Lung (tissue), 12 donors: Measurements from ENCODE around the gene ROMO1. TPM values are rescaled to one million over a fixed set of nuclear protein-coding genes. Genes with fewer than 3 reads are reported as not detected.

ENCODE experiments used
- ATAC-seq: fragments of 200-7000 bp; cut with Tn5 transposase; one replicate; pipeline ENCODE4 v1.9.1; 2020; ENCODE audit warnings: moderate number of reproducible peaks; ENCODE audit not compliant: insufficient read depth, low FRiP score
- DNase-seq, 3 donors: peaks; one replicate each; pipeline ENCODE4 v3.0.0-alpha.2; 2013 to 2017
- H3K27ac ChIP-seq, 2 donors: one replicate each; pipeline ENCODE4 v1.5.1; 2013; ENCODE audit warnings: mild to moderate bottlenecking in 2 of 2, moderate library complexity in 2 of 2, control low read depth in 1 of 2, inconsistent platforms in 1 of 2, low read depth in 1 of 2, low read length in 1 of 2
- H3K27me3 ChIP-seq, 3 donors: one replicate each; pipeline ENCODE4 v1.5.1; 2013; ENCODE audit warnings: low read length in 2 of 3; ENCODE audit not compliant: control insufficient read depth in 3 of 3, insufficient read depth in 3 of 3
- H3K36me3 ChIP-seq, 4 donors: one replicate each; pipeline ENCODE4 v1.5.1; 2013; ENCODE audit warnings: low read length in 4 of 4, mild to moderate bottlenecking in 1 of 4, moderate library complexity in 1 of 4; ENCODE audit not compliant: control insufficient read depth in 4 of 4, insufficient read depth in 4 of 4
- H3K4me1 ChIP-seq, 5 donors: one replicate each; pipeline ENCODE4 v1.5.1; 2013; ENCODE audit warnings: low read length in 5 of 5, mild to moderate bottlenecking in 2 of 5, moderate library complexity in 1 of 5; ENCODE audit not compliant: control insufficient read depth in 5 of 5, insufficient read depth in 5 of 5
- H3K4me3 ChIP-seq: one replicate; pipeline ENCODE4 v1.5.1; 2013; ENCODE audit warnings: mild to moderate bottlenecking, control low read depth, moderate library complexity
- H3K9ac ChIP-seq, 2 donors: one replicate each; pipeline ENCODE4 v1.5.1; 2013; ENCODE audit warnings: low read length in 2 of 2, control low read depth in 1 of 2; ENCODE audit not compliant: insufficient read depth in 1 of 2
- H3K9me3 ChIP-seq, 4 donors: one replicate each; pipeline ENCODE4 v1.5.1; 2013; ENCODE audit warnings: low read length in 3 of 4, mild to moderate bottlenecking in 1 of 4, moderate library complexity in 1 of 4; ENCODE audit not compliant: control insufficient read depth in 4 of 4, insufficient read depth in 3 of 4
- CTCF ChIP-seq: IDR thresholded peaks from 2 replicates; pipeline ENCODE4 v1.5.1; 2012; ENCODE audit warnings: mild to moderate bottlenecking; ENCODE audit errors: control extremely low read depth, extremely low read depth
- whole genome bisulfite sequencing, 2 donors: extraction: QIAGEN DNeasy Blood & Tissue Kit; methylation state at CpG; one replicate each; pipeline ENCODE4 v1.1.7; 2013; 5-methylcytosine and 5-hydroxymethylcytosine counted together
- polyA plus RNA-seq, 2 donors: library from polyadenylated mRNA; stranded (reverse); fragments of 200-250 nt; gene quantifications; one replicate each; pipeline ENCODE4 v1.2.1, GENCODE V29; 2013
- total RNA-seq, 2 donors: library from RNA; depleted of rRNA in 1 of 2; stranded (reverse); fragments of >200 nt in 1 of 2; gene quantifications; one replicate each; pipeline ENCODE4 v1.2.1, GENCODE V29; 2014 to 2021
- donor health status: control.
- donor health status: control.
- donor health status: Bipolar disorder and iron deficiency.
- donor health status: healthy.
- donor health status: DM: yes; HTN: yes; CAD: no.

The ROMO1 gene
- total and polyA plus RNA-seq, 4 donors = 98.6 to 501 (median 272) TPM

- H3K27ac ChIP-seq = no peak overlapping the region
- DNase-seq = no peak
- H3K27me3 ChIP-seq = no peaks in the 10 kb centered on the region
- peaks cover 27 to 75% (median 44%) of the 10 kb centered on the region in 4 donors for H3K36me3 ChIP-seq
- no peak overlapping the region for H3K9ac ChIP-seq
- H3K4me3 ChIP-seq = no peak overlapping the region
- H3K4me1 ChIP-seq = peaks cover 0 to 4% (median 0%) of the 10 kb centered on the region in 5 donors
- H3K9me3 ChIP-seq = peaks cover 0 to 1% (median 0%) of the 10 kb centered on the region in 4 donors
- no peak for TF ChIP-seq CTCF
- 86 to 91% methylated on average over 1 of the region's 1 CpG for WGBS, 2 donors
- no peak for ATAC-seq
Observed at GRCh38 chr20:35709259-35709658, 10.1 kb downstream of the ROMO1 start.

- DNase-seq (no peak), ATAC-seq (no peak)
- H3K27ac ChIP-seq = no peak overlapping the region
- H3K9ac ChIP-seq = no peak overlapping the region
- H3K9me3 ChIP-seq = peaks cover 0 to 1% (median 0%) of the 10 kb centered on the region in 4 donors
- H3K36me3 ChIP-seq = peaks cover 24 to 74% (median 41%) of the 10 kb centered on the region in 4 donors
- no peaks in the 10 kb centered on the region for H3K27me3 ChIP-seq
- H3K4me3 ChIP-seq = no peak overlapping the region
- TF ChIP-seq CTCF = no peak
- H3K4me1 ChIP-seq = peaks cover 0 to 4% (median 0%) of the 10 kb centered on the region in 5 donors
Observed at GRCh38 chr20:35710039-35710438, 10.8 kb downstream of the ROMO1 start.

- ATAC-seq = no peak
- H3K4me3 ChIP-seq = no peak overlapping the region
- TF ChIP-seq CTCF = no peak
- no peak for DNase-seq
- H3K9me3 ChIP-seq = peaks cover 0 to 1% (median 0%) of the 10 kb centered on the region in 4 donors
- H3K27ac ChIP-seq = no peak overlapping the region
- H3K4me1 ChIP-seq = peaks cover 0 to 4% (median 0%) of the 10 kb centered on the region in 5 donors
- no peaks in the 10 kb centered on the region for H3K27me3 ChIP-seq
- H3K9ac ChIP-seq = no peak overlapping the region
- H3K36me3 ChIP-seq = peaks cover 20 to 72% (median 42%) of the 10 kb centered on the region in 4 donors
- 78 to 86% methylated on average over 6 of the region's 6 CpGs for WGBS, 2 donors
Observed at GRCh38 chr20:35710884-35711587, 11.8 kb downstream of the ROMO1 start.
